ENCODE measurements around the gene UXS1. TPM values are rescaled to one million over a fixed set of nuclear protein-coding genes. Genes with fewer than 3 reads are reported as not detected.

Gene UXS1
- total and polyA plus RNA-seq, 2 donors (not counting 1 experiment from before 2014, with no cell fraction given) = 20.3 to 44.8 TPM

DNA sequence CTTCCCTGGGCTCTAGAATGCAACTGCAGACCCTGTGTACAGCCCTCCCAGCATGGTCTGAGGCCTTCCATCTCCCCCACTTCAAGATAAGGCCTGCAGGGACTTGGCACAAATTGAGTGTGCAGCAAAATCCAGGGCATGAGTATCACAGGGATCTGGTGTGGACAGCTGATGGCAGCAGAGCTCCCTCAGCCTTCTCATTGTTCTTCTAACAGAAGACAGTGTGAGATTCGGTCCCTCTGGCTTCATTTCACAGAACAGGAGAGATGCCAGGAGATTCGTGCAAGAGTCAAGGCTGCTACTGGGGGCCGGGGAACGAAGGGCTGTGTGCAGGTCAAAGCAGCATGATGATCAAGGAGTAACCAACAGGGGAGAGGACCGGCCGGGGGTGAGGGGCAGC lies 85.8 kb downstream of the UXS1 start:
- Histone ChIP-seq H3K4me2 (replicated peaks; ENCODE audit: low read depth, low read length, poor library complexity, severe bottlenecking) (no peak overlapping the region), H3K79me2 (ENCODE audit: control insufficient read depth, insufficient read depth, low read length) (no peaks in the 10 kb centered on the region), H3K36me3 (replicated peaks in 1 of 2; ENCODE audit: control extremely low read depth in 1 of 2, control insufficient read depth in 1 of 2, extremely low read depth in 1 of 2, insufficient read depth in 2 of 2, low read length in 1 of 2) (peaks cover 0 to 48% of the 10 kb centered on the region in 2 experiments), H3K9me3 (ENCODE audit: control extremely low read depth in 1 of 3, control insufficient read depth in 2 of 3, insufficient read depth in 1 of 3, low read length in 2 of 3) (no peaks in the 10 kb centered on the region), H4K20me1 (ENCODE audit: control insufficient read depth, insufficient read depth, low read length, poor library complexity, severe bottlenecking) (peaks cover 8% of the 10 kb centered on the region), H3K27ac (ENCODE audit: low read length in 2 of 2) (no peak overlapping the region), H3K4me3 (ENCODE audit: control extremely low read depth in 1 of 5, extremely low read depth in 1 of 5, insufficient read depth in 1 of 5, low read depth in 2 of 5, low read length in 4 of 5) (no peak overlapping the region), H2AFZ (ENCODE audit: insufficient read depth, low read depth, low read length, poor library complexity, severe bottlenecking) (no peak overlapping the region), H3K27me3 (replicated peaks in 1 of 4; ENCODE audit: control extremely low read depth in 1 of 4, control insufficient read depth in 3 of 4, insufficient read depth in 4 of 4, low read length in 3 of 4) (no peaks in the 10 kb centered on the region), H3K4me1 (ENCODE audit: control insufficient read depth in 2 of 2, insufficient read depth in 2 of 2, low read length in 2 of 2) (no peaks in the 10 kb centered on the region), H3K9ac (ENCODE audit: low read length) (no peak overlapping the region)
- no peak overlapping the region for H3K4me3 Mint-ChIP-seq
- ChIA-PET POLR2A (no interaction called here), CTCF (interaction anchor here (1.3 kb wide), 1 partner anchor 11 kb away, joined by 3 read pairs; no protein-coding TSS in a partner anchor)
- ATAC-seq (ENCODE audit: low read depth) (no peak), DNase-seq (no peak)
- H3K27ac Mint-ChIP-seq = no peak overlapping the region
- intact Hi-C loops (cut with micrococcal nuclease) = loop anchor here (5.0 to 10.0 kb wide), 3 partner anchors 84 to 744 kb away; partner anchors contain the start of gene UXS1
- no peaks in the 10 kb centered on the region for H3K27me3 Mint-ChIP-seq
- H3K9me3 Mint-ChIP-seq (ENCODE audit: insufficient read depth) = no peaks in the 10 kb centered on the region
- TF ChIP-seq EZH2 (IDR thresholded peaks at IDR 0.05; ENCODE audit: borderline replicate concordance, insufficient read depth, low read depth, low read length, poor library complexity, severe bottlenecking) = no peak
- TF ChIP-seq, protein P1, sequence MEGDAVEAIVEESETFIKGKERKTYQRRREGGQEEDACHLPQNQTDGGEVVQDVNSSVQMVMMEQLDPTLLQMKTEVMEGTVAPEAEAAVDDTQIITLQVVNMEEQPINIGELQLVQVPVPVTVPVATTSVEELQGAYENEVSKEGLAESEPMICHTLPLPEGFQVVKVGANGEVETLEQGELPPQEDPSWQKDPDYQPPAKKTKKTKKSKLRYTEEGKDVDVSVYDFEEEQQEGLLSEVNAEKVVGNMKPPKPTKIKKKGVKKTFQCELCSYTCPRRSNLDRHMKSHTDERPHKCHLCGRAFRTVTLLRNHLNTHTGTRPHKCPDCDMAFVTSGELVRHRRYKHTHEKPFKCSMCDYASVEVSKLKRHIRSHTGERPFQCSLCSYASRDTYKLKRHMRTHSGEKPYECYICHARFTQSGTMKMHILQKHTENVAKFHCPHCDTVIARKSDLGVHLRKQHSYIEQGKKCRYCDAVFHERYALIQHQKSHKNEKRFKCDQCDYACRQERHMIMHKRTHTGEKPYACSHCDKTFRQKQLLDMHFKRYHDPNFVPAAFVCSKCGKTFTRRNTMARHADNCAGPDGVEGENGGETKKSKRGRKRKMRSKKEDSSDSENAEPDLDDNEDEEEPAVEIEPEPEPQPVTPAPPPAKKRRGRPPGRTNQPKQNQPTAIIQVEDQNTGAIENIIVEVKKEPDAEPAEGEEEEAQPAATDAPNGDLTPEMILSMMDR (IDR thresholded peaks at IDR 0.05) = no peak
- WGBS (ENCODE audit: insufficient coverage) = 98% methylated on average over 5 of the region's 6 CpGs
- H3K4me1 Mint-ChIP-seq = peaks cover 13% of the 10 kb centered on the region

DNA sequence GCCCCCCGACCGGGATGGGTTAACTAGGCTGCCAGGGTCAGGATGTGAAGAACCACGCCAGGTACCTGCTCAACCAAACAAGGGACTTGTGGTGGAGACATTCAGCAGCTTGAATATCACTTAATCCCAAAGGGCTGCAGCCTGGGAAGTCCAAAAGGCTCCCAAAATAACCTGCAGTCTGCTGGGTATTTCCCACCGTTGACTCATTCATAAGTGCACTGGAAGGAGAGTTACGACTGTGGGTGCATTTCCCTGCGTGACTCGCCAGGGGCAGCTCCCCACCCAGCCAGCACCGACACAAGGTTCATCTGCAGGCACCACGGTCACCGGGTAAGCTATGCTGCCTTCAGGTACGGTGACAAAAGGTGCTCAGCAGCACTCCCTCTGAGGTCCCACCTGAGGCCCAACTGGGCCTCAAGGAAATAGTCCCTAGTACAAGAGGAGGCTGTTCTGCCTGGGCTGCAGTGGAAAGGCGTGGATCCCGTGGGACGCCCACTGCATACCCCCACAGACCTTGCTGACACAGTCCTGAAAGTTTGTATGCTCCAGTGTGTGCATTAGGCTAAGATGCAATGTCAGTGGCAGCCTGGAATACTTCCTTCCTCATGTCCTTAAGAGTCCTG lies 86.5 kb downstream of the UXS1 start:
- peaks cover 13% of the 10 kb centered on the region for H3K4me1 Mint-ChIP-seq
- H3K9me3 ChIP-seq (ENCODE audit: control extremely low read depth in 1 of 3, control insufficient read depth in 2 of 3, insufficient read depth in 1 of 3, low read length in 2 of 3) = no peaks in the 10 kb centered on the region
- peak; percentile 64 for ATAC-seq (ENCODE audit: low read depth)
- ChIA-PET CTCF (interaction anchor here (1.3 kb wide), 1 partner anchor 10 kb away, joined by 3 read pairs; no protein-coding TSS in a partner anchor), POLR2A (no interaction called here)
- H3K36me3 ChIP-seq (replicated peaks in 1 of 2; ENCODE audit: control extremely low read depth in 1 of 2, control insufficient read depth in 1 of 2, extremely low read depth in 1 of 2, insufficient read depth in 2 of 2, low read length in 1 of 2) = peaks cover 0 to 46% of the 10 kb centered on the region in 2 experiments
- H3K4me1 ChIP-seq (ENCODE audit: control insufficient read depth in 2 of 2, insufficient read depth in 2 of 2, low read length in 2 of 2) = no peaks in the 10 kb centered on the region
- DNase-seq = peak; percentile 20
- no peak overlapping the region for H3K4me2 ChIP-seq (replicated peaks; ENCODE audit: low read depth, low read length, poor library complexity, severe bottlenecking)
- intact Hi-C loops (cut with micrococcal nuclease) = loop anchor here (5.0 to 10.0 kb wide), 3 partner anchors 85 to 743 kb away; partner anchors contain the start of gene UXS1
- no peaks in the 10 kb centered on the region for H3K27me3 Mint-ChIP-seq
- H3K79me2 ChIP-seq (ENCODE audit: control insufficient read depth, insufficient read depth, low read length) = no peaks in the 10 kb centered on the region
- H3K9ac ChIP-seq (ENCODE audit: low read length) = no peak overlapping the region
- no peak overlapping the region for H3K4me3 Mint-ChIP-seq
- no peak overlapping the region for H3K4me3 ChIP-seq (ENCODE audit: control extremely low read depth in 1 of 5, extremely low read depth in 1 of 5, insufficient read depth in 1 of 5, low read depth in 2 of 5, low read length in 4 of 5)
- H3K27me3 ChIP-seq (replicated peaks in 1 of 4; ENCODE audit: control extremely low read depth in 1 of 4, control insufficient read depth in 3 of 4, insufficient read depth in 4 of 4, low read length in 3 of 4) = no peaks in the 10 kb centered on the region
- TF ChIP-seq, protein P1 (IDR thresholded peaks at IDR 0.05) = no peak
- TF ChIP-seq EZH2 (IDR thresholded peaks at IDR 0.05; ENCODE audit: borderline replicate concordance, insufficient read depth, low read depth, low read length, poor library complexity, severe bottlenecking) = no peak
- H2AFZ ChIP-seq (ENCODE audit: insufficient read depth, low read depth, low read length, poor library complexity, severe bottlenecking) = no peak overlapping the region
- H3K27ac ChIP-seq (ENCODE audit: low read length in 2 of 2) = no peak overlapping the region
- no peaks in the 10 kb centered on the region for H3K9me3 Mint-ChIP-seq (ENCODE audit: insufficient read depth)
- 90% methylated on average over 13 of the region's 14 CpGs for WGBS (ENCODE audit: insufficient coverage)
- H4K20me1 ChIP-seq (ENCODE audit: control insufficient read depth, insufficient read depth, low read length, poor library complexity, severe bottlenecking) = peaks cover 8% of the 10 kb centered on the region
- no peak overlapping the region for H3K27ac Mint-ChIP-seq
